ENCODE measurements around the gene HLA-DRB5. TPM values are rescaled to one million over a fixed set of nuclear protein-coding genes. Genes with fewer than 3 reads are reported as not detected.

The HLA-DRB5 gene
- total and polyA plus RNA-seq, 10 of the 15 experiments (the other 5 are each of a cell fraction or from before 2014, with no cell fraction given): 38.0 to 108 (median 62.8) TPM

- no peak for FAIRE-seq
- ATAC-seq: no peak
- no peak overlapping the region for H3K9ac ChIP-seq (ENCODE audit: control insufficient read depth, insufficient read depth, low read length)
- H3K27ac ChIP-seq (ENCODE audit: control insufficient read depth, insufficient read depth): no peak overlapping the region
- SMC1A ChIA-PET (ENCODE audit: uncharacterized antibody, unreplicated experiment): no interaction called here
- POLR2A ChIA-PET: no interaction called here
- H3K36me3 ChIP-seq (ENCODE audit: control insufficient read depth in 2 of 2, insufficient read depth in 2 of 2, low read length in 1 of 2): no peaks in the 10 kb centered on the region
- intact Hi-C loops (cut with micrococcal nuclease; ENCODE audit: unreplicated experiment): no loop called here
- no peak overlapping the region for H3K4me3 ChIP-seq
- H3K4me2 ChIP-seq (ENCODE audit: control insufficient read depth, insufficient read depth): no peak overlapping the region
- WGBS (ENCODE audit: insufficient coverage, insufficient replicate concordance, low lambda C conversion rate, missing lambda C conversion rate): 26% methylated on average over 5 of the region's 6 CpGs
- CTCF ChIA-PET: no interaction called here
- no peaks in the 10 kb centered on the region for H3K9me3 ChIP-seq (replicated peaks; ENCODE audit: control insufficient read depth, insufficient read depth, low read length)
- in situ Hi-C loops (cut with MboI): no loop called here
- no peaks in the 10 kb centered on the region for H4K20me1 ChIP-seq (ENCODE audit: control insufficient read depth, insufficient read depth)
- H3K79me2 ChIP-seq (ENCODE audit: control insufficient read depth, insufficient read depth, low read length): no peaks in the 10 kb centered on the region
- no peaks in the 10 kb centered on the region for H3K4me1 ChIP-seq (ENCODE audit: control insufficient read depth, insufficient read depth, low read length)
- RAD21 ChIA-PET (ENCODE audit: unreplicated experiment): no interaction called here
- no peak for DNase-seq (ENCODE audit: low read depth, low spot score)
- H3K27me3 ChIP-seq (replicated peaks in 1 of 2; ENCODE audit: control insufficient read depth in 2 of 2, insufficient read depth in 2 of 2, low read length in 1 of 2): no peaks in the 10 kb centered on the region
- H2AFZ ChIP-seq (ENCODE audit: control insufficient read depth, low read depth, low read length): no peak overlapping the region
- BruUV-seq (replicated peaks): no TSS peak
- TF ChIP-seq CREM (IDR thresholded peaks at IDR 0.05; ENCODE audit: low read depth) (no peak), YY1 (IDR thresholded peaks at IDR 0.05; ENCODE audit: low read depth, low read length) (no peak), SRF (IDR thresholded peaks at IDR 0.05; ENCODE audit: low read depth in 2 of 2, low read length in 2 of 2) (no peak), SREBF1 (IDR thresholded peaks at IDR 0.05; ENCODE audit: low read length) (no peak), IKZF1 (conservative IDR thresholded peaks at IDR 0.05) (no peak), NRF1 (conservative IDR thresholded peaks at IDR 0.05; ENCODE audit: low read depth, low read length) (no peak), NBN (IDR thresholded peaks at IDR 0.05) (no peak), KDM1A (IDR thresholded peaks at IDR 0.05; ENCODE audit: borderline replicate concordance) (no peak), SIN3A (IDR thresholded peaks at IDR 0.05; ENCODE audit: low read depth, low read length) (no peak), ZNF384 (IDR thresholded peaks at IDR 0.05; ENCODE audit: borderline replicate concordance, low read depth, low read length) (no peak), SREBF2 (IDR thresholded peaks at IDR 0.05; ENCODE audit: low read length) (no peak), PRDM15 (CRISPR knock-in tag; IDR thresholded peaks at IDR 0.05) (no peak), PAX8 (IDR thresholded peaks at IDR 0.05) (no peak)
- TF ChIP-seq, protein P1, sequence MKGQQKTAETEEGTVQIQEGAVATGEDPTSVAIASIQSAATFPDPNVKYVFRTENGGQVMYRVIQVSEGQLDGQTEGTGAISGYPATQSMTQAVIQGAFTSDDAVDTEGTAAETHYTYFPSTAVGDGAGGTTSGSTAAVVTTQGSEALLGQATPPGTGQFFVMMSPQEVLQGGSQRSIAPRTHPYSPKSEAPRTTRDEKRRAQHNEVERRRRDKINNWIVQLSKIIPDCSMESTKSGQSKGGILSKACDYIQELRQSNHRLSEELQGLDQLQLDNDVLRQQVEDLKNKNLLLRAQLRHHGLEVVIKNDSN (IDR thresholded peaks at IDR 0.05; ENCODE audit: borderline replicate concordance, extremely low read length, insufficient read depth, low read depth, low read length): no peak
- TF ChIP-seq, protein P2, sequence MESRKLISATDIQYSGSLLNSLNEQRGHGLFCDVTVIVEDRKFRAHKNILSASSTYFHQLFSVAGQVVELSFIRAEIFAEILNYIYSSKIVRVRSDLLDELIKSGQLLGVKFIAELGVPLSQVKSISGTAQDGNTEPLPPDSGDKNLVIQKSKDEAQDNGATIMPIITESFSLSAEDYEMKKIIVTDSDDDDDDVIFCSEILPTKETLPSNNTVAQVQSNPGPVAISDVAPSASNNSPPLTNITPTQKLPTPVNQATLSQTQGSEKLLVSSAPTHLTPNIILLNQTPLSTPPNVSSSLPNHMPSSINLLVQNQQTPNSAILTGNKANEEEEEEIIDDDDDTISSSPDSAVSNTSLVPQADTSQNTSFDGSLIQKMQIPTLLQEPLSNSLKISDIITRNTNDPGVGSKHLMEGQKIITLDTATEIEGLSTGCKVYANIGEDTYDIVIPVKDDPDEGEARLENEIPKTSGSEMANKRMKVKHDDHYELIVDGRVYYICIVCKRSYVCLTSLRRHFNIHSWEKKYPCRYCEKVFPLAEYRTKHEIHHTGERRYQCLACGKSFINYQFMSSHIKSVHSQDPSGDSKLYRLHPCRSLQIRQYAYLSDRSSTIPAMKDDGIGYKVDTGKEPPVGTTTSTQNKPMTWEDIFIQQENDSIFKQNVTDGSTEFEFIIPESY (IDR thresholded peaks at IDR 0.05): no peak
- TF ChIP-seq, protein P3, sequence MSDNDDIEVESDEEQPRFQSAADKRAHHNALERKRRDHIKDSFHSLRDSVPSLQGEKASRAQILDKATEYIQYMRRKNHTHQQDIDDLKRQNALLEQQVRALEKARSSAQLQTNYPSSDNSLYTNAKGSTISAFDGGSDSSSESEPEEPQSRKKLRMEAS (IDR thresholded peaks at IDR 0.05; ENCODE audit: low read depth, low read length): no peak
- TF ChIP-seq, protein P4, sequence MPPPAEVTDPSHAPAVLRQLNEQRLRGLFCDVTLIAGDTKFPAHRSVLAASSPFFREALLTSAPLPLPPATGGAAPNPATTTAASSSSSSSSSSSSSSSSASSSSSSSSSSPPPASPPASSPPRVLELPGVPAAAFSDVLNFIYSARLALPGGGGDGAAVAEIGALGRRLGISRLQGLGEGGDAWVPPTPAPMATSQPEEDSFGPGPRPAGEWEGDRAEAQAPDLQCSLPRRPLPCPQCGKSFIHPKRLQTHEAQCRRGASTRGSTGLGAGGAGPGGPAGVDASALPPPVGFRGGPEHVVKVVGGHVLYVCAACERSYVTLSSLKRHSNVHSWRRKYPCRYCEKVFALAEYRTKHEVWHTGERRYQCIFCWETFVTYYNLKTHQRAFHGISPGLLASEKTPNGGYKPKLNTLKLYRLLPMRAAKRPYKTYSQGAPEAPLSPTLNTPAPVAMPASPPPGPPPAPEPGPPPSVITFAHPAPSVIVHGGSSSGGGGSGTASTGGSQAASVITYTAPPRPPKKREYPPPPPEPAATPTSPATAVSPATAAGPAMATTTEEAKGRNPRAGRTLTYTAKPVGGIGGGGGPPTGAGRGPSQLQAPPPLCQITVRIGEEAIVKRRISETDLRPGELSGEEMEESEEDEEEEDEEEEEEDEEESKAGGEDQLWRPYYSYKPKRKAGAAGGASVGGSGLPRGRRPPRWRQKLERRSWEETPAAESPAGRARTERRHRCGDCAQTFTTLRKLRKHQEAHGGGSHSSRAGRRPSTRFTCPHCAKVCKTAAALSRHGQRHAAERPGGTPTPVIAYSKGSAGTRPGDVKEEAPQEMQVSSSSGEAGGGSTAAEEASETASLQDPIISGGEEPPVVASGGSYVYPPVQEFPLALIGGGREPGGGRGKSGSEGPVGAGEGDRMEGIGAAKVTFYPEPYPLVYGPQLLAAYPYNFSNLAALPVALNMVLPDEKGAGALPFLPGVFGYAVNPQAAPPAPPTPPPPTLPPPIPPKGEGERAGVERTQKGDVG (CRISPR knock-in tag; IDR thresholded peaks at IDR 0.05): no peak
Observed at GRCh38 chr6:32568561-32568960, 38.5 kb upstream of the HLA-DRB5 start.
